Thyroid gland (tissue), 4 donors: ENCODE results near the gene NOS1AP.

Source experiments
- CTCF ChIP-seq, 6 experiments: fragments of 200-600 bp in 3 of 6; fragments of 450-650 bp in 3 of 6; sonication (generic) in 3 of 6; IDR thresholded peaks; one replicate each; pipeline ENCODE4 v1.5.1; 2016 to 2019; ENCODE audit warnings: antibody characterized with exemption in 6 of 6, mild to moderate bottlenecking in 2 of 6, inconsistent platforms in 1 of 6, moderate library complexity in 1 of 6
- POLR2A ChIP-seq, 2 donors: fragments of 450-650 bp; IDR thresholded peaks; one replicate each; pipeline ENCODE4 v1.6.1; 2017; ENCODE audit warnings: antibody characterized with exemption in 2 of 2, mild to moderate bottlenecking in 2 of 2, moderate library complexity in 1 of 2

- no peak for TF ChIP-seq CTCF (IDR thresholded peaks at IDR 0.05)
- no peak for TF ChIP-seq POLR2A (IDR thresholded peaks at IDR 0.05)
These were observed 257.8 kb downstream of the NOS1AP start for GRCh38 chr1:162327144-162327787.
